H9 (cell line): Measurements from ENCODE around the gene IRF2BP1. TPM values are rescaled to one million over a fixed set of nuclear protein-coding genes. Genes with fewer than 3 reads are reported as not detected.

Experiments
- DNase-seq: peaks from one replicate; pipeline ENCODE4 v3.0.0-alpha.2; 2017
- H2AFZ ChIP-seq: one replicate; pipeline ENCODE4 v1.6.1; 2013; ENCODE audit warnings: mild to moderate bottlenecking, low read length, control low read depth, moderate library complexity
- H2AK5ac ChIP-seq: 2 replicates; pipeline ENCODE4 v1.6.1; 2013; ENCODE audit warnings: low read length, control low read depth, mixed read lengths; ENCODE audit not compliant: insufficient read length
- H2BK120ac ChIP-seq: one replicate; pipeline ENCODE4 v1.6.1; 2013; ENCODE audit warnings: low read depth, mild to moderate bottlenecking, low read length, control low read depth, inconsistent platforms; ENCODE audit not compliant: poor library complexity, severe bottlenecking
- H2BK12ac ChIP-seq: 2 replicates; pipeline ENCODE4 v1.6.1; 2013; ENCODE audit warnings: low read length, control low read depth, mixed read lengths, low read depth; ENCODE audit not compliant: insufficient read length
- H2BK15ac ChIP-seq: 2 replicates; pipeline ENCODE4 v1.6.1; 2013; ENCODE audit warnings: low read depth, low read length, control low read depth
- H2BK20ac ChIP-seq: one replicate; pipeline ENCODE4 v1.6.1; 2013; ENCODE audit warnings: low read depth, mild to moderate bottlenecking, low read length, control low read depth, inconsistent platforms; ENCODE audit not compliant: poor library complexity, severe bottlenecking
- H2BK5ac ChIP-seq: 2 replicates; pipeline ENCODE4 v1.6.1; 2013; ENCODE audit warnings: low read length, control low read depth, mixed read lengths; ENCODE audit not compliant: insufficient read length
- H3K14ac ChIP-seq: 2 replicates; pipeline ENCODE4 v1.6.1; 2013; ENCODE audit warnings: low read length, control low read depth; ENCODE audit not compliant: insufficient read depth
- H3K18ac ChIP-seq: 2 replicates; pipeline ENCODE4 v1.6.1; 2013; ENCODE audit warnings: low read depth, mild to moderate bottlenecking, mixed read lengths, low read length, control low read depth; ENCODE audit not compliant: insufficient read length
- H3K23ac ChIP-seq: 2 replicates; pipeline ENCODE4 v1.6.1; 2013; ENCODE audit warnings: low read length, control low read depth, mixed read lengths, low read depth; ENCODE audit not compliant: insufficient read length
- H3K23me2 ChIP-seq: 2 replicates; pipeline ENCODE4 v1.6.1; 2013; ENCODE audit warnings: low read depth, mild to moderate bottlenecking, mixed read lengths, low read length, control low read depth; ENCODE audit not compliant: insufficient read length, poor library complexity, severe bottlenecking
- H3K27ac ChIP-seq: 2 replicates; pipeline ENCODE4 v1.5.1; 2013; ENCODE audit warnings: low read length, control low read depth, mixed read lengths, low read depth; ENCODE audit not compliant: insufficient read length
- H3K27me3 ChIP-seq: 2 replicates; pipeline ENCODE4 v1.6.1; 2013; ENCODE audit warnings: low read length, control low read depth, inconsistent platforms; ENCODE audit not compliant: insufficient read depth
- H3K4ac ChIP-seq: 2 replicates; pipeline ENCODE4 v1.6.1; 2013; ENCODE audit warnings: low read depth, mild to moderate bottlenecking, control low read depth, inconsistent platforms, low read length, moderate library complexity
- H3K4me1 ChIP-seq: 2 replicates; pipeline ENCODE4 v1.6.1; 2013; ENCODE audit warnings: low read length, control low read depth, inconsistent platforms; ENCODE audit not compliant: insufficient read depth
- H3K4me2 ChIP-seq: 2 replicates; pipeline ENCODE4 v1.6.1; 2013; ENCODE audit warnings: low read length, control low read depth, mixed read lengths; ENCODE audit not compliant: insufficient read length, insufficient read depth
- H3K56ac ChIP-seq: 2 replicates; pipeline ENCODE4 v1.6.1; 2013; ENCODE audit warnings: low read depth, mild to moderate bottlenecking, mixed read lengths, low read length, control low read depth; ENCODE audit not compliant: insufficient read length
- H3K79me1 ChIP-seq: 2 replicates; pipeline ENCODE4 v1.6.1; 2013; ENCODE audit warnings: low read depth, mild to moderate bottlenecking, moderate library complexity, low read length, control low read depth, inconsistent platforms; ENCODE audit not compliant: insufficient read depth, poor library complexity, severe bottlenecking
- H3K79me2 ChIP-seq: 2 replicates; pipeline ENCODE4 v1.6.1; 2013; ENCODE audit warnings: low read length, control low read depth, inconsistent platforms; ENCODE audit not compliant: insufficient read depth
- H3K9ac ChIP-seq: 2 replicates; pipeline ENCODE4 v1.6.1; 2013; ENCODE audit warnings: low read length, control low read depth, mixed read lengths; ENCODE audit not compliant: insufficient read length; ENCODE audit errors: extremely low read depth
- H3K9me3 ChIP-seq: one replicate; pipeline ENCODE4 v1.6.1; 2013; ENCODE audit warnings: low read depth, low read length, inconsistent platforms; ENCODE audit not compliant: control insufficient read depth
- H3T11ph ChIP-seq: one replicate; pipeline ENCODE4 v1.6.1; 2013; ENCODE audit warnings: mild to moderate bottlenecking, low read length, control low read depth, inconsistent platforms
- H4K20me1 ChIP-seq: one replicate; pipeline ENCODE4 v1.6.1; 2013; ENCODE audit not compliant: control insufficient read depth, insufficient read length, insufficient read depth
- H4K5ac ChIP-seq: 2 replicates; pipeline ENCODE4 v1.6.1; 2013; ENCODE audit warnings: low read depth, mild to moderate bottlenecking, mixed read lengths, low read length, control low read depth; ENCODE audit not compliant: insufficient read length
- H4K8ac ChIP-seq: replicated peaks from 2 replicates; pipeline ENCODE4 v1.6.1; 2013; ENCODE audit warnings: low read length, control low read depth, mixed read lengths, low read depth; ENCODE audit not compliant: insufficient read length
- H4K91ac ChIP-seq: 2 replicates; pipeline ENCODE4 v1.6.1; 2013; ENCODE audit warnings: low read depth, mild to moderate bottlenecking, moderate library complexity, mixed read lengths, low read length, control low read depth; ENCODE audit not compliant: insufficient read length
- H3K27ac Mint-ChIP-seq, 3 experiments: 2 replicates in 2 of 3; 3 replicates in 1 of 3; pipeline ENCODE4 v1.8.0; 2020 to 2021; ENCODE audit warnings: mixed read lengths in 3 of 3, mild to moderate bottlenecking in 1 of 3, moderate library complexity in 1 of 3
- H3K27me3 Mint-ChIP-seq: 2 replicates; pipeline ENCODE4 v1.8.0; 2021; ENCODE audit warnings: low read depth, mild to moderate bottlenecking, moderate library complexity, mixed read lengths
- H3K36me3 Mint-ChIP-seq, 3 experiments: 2 replicates in 2 of 3; 3 replicates in 1 of 3; pipeline ENCODE4 v1.8.0; 2020 to 2021; ENCODE audit warnings: low read depth in 3 of 3, mixed read lengths in 3 of 3; ENCODE audit not compliant: insufficient read depth in 1 of 3
- H3K4me1 Mint-ChIP-seq, 2 experiments: 2 replicates each; pipeline ENCODE4 v1.8.0; 2020; ENCODE audit warnings: mixed read lengths in 2 of 2
- H3K4me3 Mint-ChIP-seq, 2 experiments: 2 replicates in 1 of 2; 3 replicates in 1 of 2; pipeline ENCODE4 v1.8.0; 2020 to 2021; ENCODE audit warnings: mild to moderate bottlenecking in 2 of 2, mixed read lengths in 2 of 2, moderate library complexity in 1 of 2
- H3K9me3 Mint-ChIP-seq, 2 experiments: 2 replicates in 1 of 2; 3 replicates in 1 of 2; pipeline ENCODE4 v1.8.0; 2020; ENCODE audit warnings: mild to moderate bottlenecking in 2 of 2, mixed read lengths in 2 of 2, moderate library complexity in 1 of 2
- WGBS: extraction: QIAGEN DNeasy Blood & Tissue Kit; methylation state at CpG from one replicate; pipeline ENCODE4 v1.1.7; 2013; ENCODE audit warnings: missing lambda C conversion rate, low lambda C conversion rate, mixed read lengths; ENCODE audit not compliant: insufficient read length; ENCODE audit errors: extremely low coverage; 5-methylcytosine and 5-hydroxymethylcytosine counted together
- total RNA-seq: library from RNA; stranded (reverse); gene quantifications from 2 replicates; pipeline ENCODE4 v1.2.1, GENCODE V29; 2021
- TF ChIP-seq, protein P1 (sequence below): fragments of 200-600 bp; sonication (generic); conservative IDR thresholded peaks from 3 replicates; pipeline ENCODE4 v1.8.0; 2021; ENCODE audit warnings: antibody characterized with exemption, mild to moderate bottlenecking

Gene IRF2BP1
- total RNA-seq, 1 experiment from 2014 or later = 28.2 TPM

DNA sequence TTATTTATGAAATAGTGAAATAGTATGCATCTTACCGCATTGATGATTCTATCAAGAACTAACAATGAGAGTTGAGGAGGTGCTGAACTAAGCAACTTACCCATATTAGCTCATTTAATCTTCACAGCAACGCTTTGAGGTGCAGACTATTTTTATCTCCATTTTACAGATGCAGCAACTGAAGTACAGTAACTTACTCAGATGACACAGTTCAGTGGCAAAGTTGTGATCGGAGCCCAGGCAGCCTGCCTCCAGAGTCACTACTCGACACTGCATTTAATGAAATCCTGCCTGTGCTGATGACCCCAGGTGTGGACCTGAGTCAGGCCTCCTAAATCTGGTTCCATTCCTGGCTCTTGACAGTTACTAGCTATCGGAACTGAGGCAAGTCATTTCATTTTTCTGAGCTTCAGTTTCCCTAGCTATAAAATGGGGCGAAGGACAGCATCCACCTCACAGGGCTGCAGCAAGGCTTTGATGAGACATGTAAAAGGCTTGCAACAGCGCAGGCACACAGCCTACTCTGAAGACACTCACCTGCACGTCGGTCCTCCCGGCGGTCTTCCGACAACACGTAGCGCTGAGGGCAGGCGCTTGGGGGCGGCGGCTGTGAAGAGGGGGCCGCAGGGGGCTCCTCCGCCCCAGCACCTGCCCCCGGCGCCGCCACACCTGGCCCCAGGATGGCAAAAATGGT, 14.9 kb upstream of the IRF2BP1 start:
- H3T11ph ChIP-seq = no peak overlapping the region
- H3K4me2 ChIP-seq = peak overlapping the region; percentile 83
- no peak overlapping the region for H3K4ac ChIP-seq
- no peak overlapping the region for H4K8ac ChIP-seq
- TF ChIP-seq, protein P1, sequence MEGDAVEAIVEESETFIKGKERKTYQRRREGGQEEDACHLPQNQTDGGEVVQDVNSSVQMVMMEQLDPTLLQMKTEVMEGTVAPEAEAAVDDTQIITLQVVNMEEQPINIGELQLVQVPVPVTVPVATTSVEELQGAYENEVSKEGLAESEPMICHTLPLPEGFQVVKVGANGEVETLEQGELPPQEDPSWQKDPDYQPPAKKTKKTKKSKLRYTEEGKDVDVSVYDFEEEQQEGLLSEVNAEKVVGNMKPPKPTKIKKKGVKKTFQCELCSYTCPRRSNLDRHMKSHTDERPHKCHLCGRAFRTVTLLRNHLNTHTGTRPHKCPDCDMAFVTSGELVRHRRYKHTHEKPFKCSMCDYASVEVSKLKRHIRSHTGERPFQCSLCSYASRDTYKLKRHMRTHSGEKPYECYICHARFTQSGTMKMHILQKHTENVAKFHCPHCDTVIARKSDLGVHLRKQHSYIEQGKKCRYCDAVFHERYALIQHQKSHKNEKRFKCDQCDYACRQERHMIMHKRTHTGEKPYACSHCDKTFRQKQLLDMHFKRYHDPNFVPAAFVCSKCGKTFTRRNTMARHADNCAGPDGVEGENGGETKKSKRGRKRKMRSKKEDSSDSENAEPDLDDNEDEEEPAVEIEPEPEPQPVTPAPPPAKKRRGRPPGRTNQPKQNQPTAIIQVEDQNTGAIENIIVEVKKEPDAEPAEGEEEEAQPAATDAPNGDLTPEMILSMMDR = no peak
- no peak overlapping the region for H4K5ac ChIP-seq
- H3K27ac ChIP-seq = no peak overlapping the region
- peaks cover 8 to 25% (median 25%) of the 10 kb centered on the region in 3 experiments for H3K36me3 Mint-ChIP-seq
- no peaks in the 10 kb centered on the region for H4K20me1 ChIP-seq
- H3K23me2 ChIP-seq = peaks cover 15% of the 10 kb centered on the region
- no peak overlapping the region for H2BK5ac ChIP-seq
- no peak overlapping the region for H3K56ac ChIP-seq
- H3K4me1 ChIP-seq = no peaks in the 10 kb centered on the region
- H2AFZ ChIP-seq = no peak overlapping the region
- H3K9me3 Mint-ChIP-seq = no peaks in the 10 kb centered on the region
- peaks cover 4% of the 10 kb centered on the region; the same call in 1 of the 2 replicates for H3K27me3 ChIP-seq
- no CpG with 5 or more reads among the region's 22 CpGs for WGBS
- H3K4me3 Mint-ChIP-seq = peak overlapping the region; percentile 65 to 78
- no peaks in the 10 kb centered on the region for H3K79me2 ChIP-seq
- no peak overlapping the region for H2BK15ac ChIP-seq
- peak; percentile 38 for DNase-seq
- peaks cover 7 to 12% of the 10 kb centered on the region in 2 experiments for H3K4me1 Mint-ChIP-seq
- no peak overlapping the region for H2AK5ac ChIP-seq
- no peak overlapping the region for H3K27ac Mint-ChIP-seq
- no peak overlapping the region for H3K9ac ChIP-seq
- no peak overlapping the region for H3K14ac ChIP-seq
- H3K23ac ChIP-seq = no peak overlapping the region
- no peak overlapping the region for H2BK20ac ChIP-seq
- peaks cover 17% of the 10 kb centered on the region for H3K27me3 Mint-ChIP-seq
- H3K18ac ChIP-seq = no peak overlapping the region
- H3K79me1 ChIP-seq = no peaks in the 10 kb centered on the region
- H2BK120ac ChIP-seq = no peak overlapping the region
- H2BK12ac ChIP-seq = no peak overlapping the region
- H4K91ac ChIP-seq = no peak overlapping the region
- H3K9me3 ChIP-seq = no peaks in the 10 kb centered on the region
